ENCODE data around the gene BCAS3.
A peak's percentile ranks its signal among the peaks of the same experiment; 100 is the strongest.
"Not testable (repeated sequence)": the region's sequence is repeated elsewhere in the genome, so short reads cannot be mapped to it uniquely, and the experiment has no call there.

Gene BCAS3

GRCh38 chr17:60743799-60744198, 66.1 kb downstream of the BCAS3 start:
- no peak for FAIRE-seq
- DNase-seq (ENCODE audit: insufficient read length, low spot score), result no peak

GRCh38 chr17:60744355-60744966, 66.8 kb downstream of the BCAS3 start:
- DNase-seq (ENCODE audit: insufficient read length, low spot score) (no peak), FAIRE-seq (no peak)

- DNase-seq (ENCODE audit: insufficient read length, low spot score) (no peak), FAIRE-seq (no peak)
These were observed 67.9 kb downstream of the BCAS3 start for GRCh38 chr17:60745544-60745943.

GRCh38 chr17:60747069-60747808, 69.6 kb downstream of the BCAS3 start:
- DNase-seq (ENCODE audit: insufficient read length, low spot score), result no peak
- FAIRE-seq, result no peak

- FAIRE-seq, result no peak
- DNase-seq (ENCODE audit: insufficient read length, low spot score), result no peak
These were observed 70.6 kb downstream of the BCAS3 start for GRCh38 chr17:60748204-60748603.

GRCh38 chr17:60749050-60749449, 71.4 kb downstream of the BCAS3 start:
- FAIRE-seq (no peak), DNase-seq (ENCODE audit: insufficient read length, low spot score) (no peak)

- FAIRE-seq (no peak), DNase-seq (ENCODE audit: insufficient read length, low spot score) (no peak)
These were observed 72.1 kb downstream of the BCAS3 start for GRCh38 chr17:60749708-60750107.

GRCh38 chr17:60750640-60751039, 73.0 kb downstream of the BCAS3 start:
- DNase-seq (ENCODE audit: insufficient read length, low spot score) (no peak), FAIRE-seq (peak; percentile 68)

GRCh38 chr17:60751884-60752283, 74.2 kb downstream of the BCAS3 start:
- FAIRE-seq, result no peak
- DNase-seq (ENCODE audit: insufficient read length, low spot score), result no peak

GRCh38 chr17:60752873-60753577, 75.4 kb downstream of the BCAS3 start:
- DNase-seq (ENCODE audit: insufficient read length, low spot score) (no peak), FAIRE-seq (no peak)

- DNase-seq (ENCODE audit: insufficient read length, low spot score) (no peak), FAIRE-seq (peak; percentile 55)
These were observed 76.5 kb downstream of the BCAS3 start for GRCh38 chr17:60754057-60754604.

- not testable (repeated sequence) for DNase-seq (ENCODE audit: insufficient read length, low spot score); FAIRE-seq
These were observed 79.1 kb downstream of the BCAS3 start for GRCh38 chr17:60756798-60757197.

- FAIRE-seq, result no peak
- DNase-seq (ENCODE audit: insufficient read length, low spot score), result no peak
These were observed 79.8 kb downstream of the BCAS3 start for GRCh38 chr17:60757437-60757836.

- FAIRE-seq (peak; percentile 63), DNase-seq (ENCODE audit: insufficient read length, low spot score) (no peak)
These were observed 82.1 kb downstream of the BCAS3 start for GRCh38 chr17:60759756-60760155.

GRCh38 chr17:60761301-60761700, 83.7 kb downstream of the BCAS3 start:
- not testable (repeated sequence) for DNase-seq (ENCODE audit: insufficient read length, low spot score); FAIRE-seq

GRCh38 chr17:60766778-60767190, 89.1 kb downstream of the BCAS3 start:
- FAIRE-seq (no peak), DNase-seq (ENCODE audit: insufficient read length, low spot score) (no peak)

- DNase-seq (ENCODE audit: insufficient read length, low spot score) (no peak), FAIRE-seq (peak; percentile 16)
These were observed 90.2 kb downstream of the BCAS3 start for GRCh38 chr17:60767744-60768308.

- no peak for DNase-seq (ENCODE audit: insufficient read length, low spot score)
- FAIRE-seq, result no peak
These were observed 91.7 kb downstream of the BCAS3 start for GRCh38 chr17:60769327-60769726.

GRCh38 chr17:60770946-60771422, 93.3 kb downstream of the BCAS3 start:
- FAIRE-seq (no peak), DNase-seq (ENCODE audit: insufficient read length, low spot score) (no peak)

GRCh38 chr17:60771621-60772020, 94.0 kb downstream of the BCAS3 start:
- DNase-seq (ENCODE audit: insufficient read length, low spot score); FAIRE-seq: not testable (repeated sequence)

- DNase-seq (ENCODE audit: insufficient read length, low spot score) (no peak), FAIRE-seq (peak; percentile 40)
These were observed 95.9 kb downstream of the BCAS3 start for GRCh38 chr17:60773552-60773951.

Measured in HTR-8/SVneo (cell line).